ENCODE measurements around the gene PHACTR1. TPM values are rescaled to one million over a fixed set of nuclear protein-coding genes. Genes with fewer than 3 reads are reported as not detected.

Gene PHACTR1
- total RNA-seq, 2 donors from 2014 or later = 2.8 to 6.3 TPM

GRCh38 chr6:12898603-12899002 is 182.0 kb downstream of the PHACTR1 start:
- Mint-ChIP-seq H3K27ac (no peak overlapping the region), H3K4me1 (peaks cover 2% of the 10 kb centered on the region), H3K27me3 (ENCODE audit: insufficient read depth) (peaks cover 7% of the 10 kb centered on the region), H3K4me3 (no peak overlapping the region), H3K36me3 (ENCODE audit: low read depth) (no peaks in the 10 kb centered on the region), H3K9me3 (no peaks in the 10 kb centered on the region)
- no peaks in the 10 kb centered on the region for H3K27me3 ChIP-seq (ENCODE audit: control insufficient read depth, insufficient read depth, low read length, poor library complexity, severe bottlenecking)
- H3K27ac ChIP-seq (ENCODE audit: low read depth, low read length) = no peak overlapping the region
- WGBS, 2 experiments (ENCODE audit: insufficient coverage in 1 of 2, insufficient read length in 1 of 2) = 93 to 95% methylated on average over 9 to 10 of the region's 10 CpGs
- no peak for DNase-seq
- peaks cover 1% of the 10 kb centered on the region for H3K4me1 ChIP-seq (ENCODE audit: control insufficient read depth, insufficient read depth, low read length)
- no peak overlapping the region for H3K4me3 ChIP-seq (ENCODE audit: low read length)
- no peaks in the 10 kb centered on the region for H3K9me3 ChIP-seq (ENCODE audit: control insufficient read depth, low read length)
- TF ChIP-seq, protein P1, sequence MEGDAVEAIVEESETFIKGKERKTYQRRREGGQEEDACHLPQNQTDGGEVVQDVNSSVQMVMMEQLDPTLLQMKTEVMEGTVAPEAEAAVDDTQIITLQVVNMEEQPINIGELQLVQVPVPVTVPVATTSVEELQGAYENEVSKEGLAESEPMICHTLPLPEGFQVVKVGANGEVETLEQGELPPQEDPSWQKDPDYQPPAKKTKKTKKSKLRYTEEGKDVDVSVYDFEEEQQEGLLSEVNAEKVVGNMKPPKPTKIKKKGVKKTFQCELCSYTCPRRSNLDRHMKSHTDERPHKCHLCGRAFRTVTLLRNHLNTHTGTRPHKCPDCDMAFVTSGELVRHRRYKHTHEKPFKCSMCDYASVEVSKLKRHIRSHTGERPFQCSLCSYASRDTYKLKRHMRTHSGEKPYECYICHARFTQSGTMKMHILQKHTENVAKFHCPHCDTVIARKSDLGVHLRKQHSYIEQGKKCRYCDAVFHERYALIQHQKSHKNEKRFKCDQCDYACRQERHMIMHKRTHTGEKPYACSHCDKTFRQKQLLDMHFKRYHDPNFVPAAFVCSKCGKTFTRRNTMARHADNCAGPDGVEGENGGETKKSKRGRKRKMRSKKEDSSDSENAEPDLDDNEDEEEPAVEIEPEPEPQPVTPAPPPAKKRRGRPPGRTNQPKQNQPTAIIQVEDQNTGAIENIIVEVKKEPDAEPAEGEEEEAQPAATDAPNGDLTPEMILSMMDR (conservative IDR thresholded peaks at IDR 0.05) = no peak
- H3K36me3 ChIP-seq (ENCODE audit: control insufficient read depth, insufficient read depth, low read length) = no peaks in the 10 kb centered on the region
- no peak overlapping the region for H3K9ac ChIP-seq (ENCODE audit: extremely low read depth, low read length, poor library complexity, severe bottlenecking)

GRCh38 chr6:12899046-12899833 is 182.7 kb downstream of the PHACTR1 start:
- H3K27me3 Mint-ChIP-seq (ENCODE audit: insufficient read depth) = peaks cover 7% of the 10 kb centered on the region

GRCh38 chr6:12903246-12903645 is 186.7 kb downstream of the PHACTR1 start:
- H3K27ac ChIP-seq (ENCODE audit: low read depth, low read length) = no peak overlapping the region
- H3K36me3 ChIP-seq (ENCODE audit: control insufficient read depth, insufficient read depth, low read length) = no peaks in the 10 kb centered on the region
- Mint-ChIP-seq H3K36me3 (ENCODE audit: low read depth) (no peaks in the 10 kb centered on the region), H3K4me3 (no peak overlapping the region), H3K27ac (no peak overlapping the region), H3K4me1 (no peaks in the 10 kb centered on the region), H3K27me3 (ENCODE audit: insufficient read depth) (peaks cover 4% of the 10 kb centered on the region), H3K9me3 (no peaks in the 10 kb centered on the region)
- WGBS, 2 experiments (ENCODE audit: insufficient coverage in 1 of 2, insufficient read length in 1 of 2) = 78 to 92% methylated on average over 1 of the region's 1 CpG
- TF ChIP-seq, protein P1 (conservative IDR thresholded peaks at IDR 0.05) = no peak
- no peaks in the 10 kb centered on the region for H3K9me3 ChIP-seq (ENCODE audit: control insufficient read depth, low read length)
- no peak overlapping the region for H3K9ac ChIP-seq (ENCODE audit: extremely low read depth, low read length, poor library complexity, severe bottlenecking)
- H3K4me3 ChIP-seq (ENCODE audit: low read length) = no peak overlapping the region
- no peaks in the 10 kb centered on the region for H3K27me3 ChIP-seq (ENCODE audit: control insufficient read depth, insufficient read depth, low read length, poor library complexity, severe bottlenecking)
- no peaks in the 10 kb centered on the region for H3K4me1 ChIP-seq (ENCODE audit: control insufficient read depth, insufficient read depth, low read length)
- no peak for DNase-seq

More at GRCh38 chr6:12899046-12899833, 182.7 kb downstream of the PHACTR1 start:
- Mint-ChIP-seq H3K9me3 (no peaks in the 10 kb centered on the region), H3K4me1 (peaks cover 2% of the 10 kb centered on the region), H3K4me3 (no peak overlapping the region), H3K27ac (no peak overlapping the region), H3K36me3 (ENCODE audit: low read depth) (no peaks in the 10 kb centered on the region)
- WGBS, 2 experiments (ENCODE audit: insufficient coverage in 1 of 2, insufficient read length in 1 of 2) = 84 to 89% methylated on average over 4 of the region's 4 CpGs
- TF ChIP-seq, protein P1 (conservative IDR thresholded peaks at IDR 0.05) = peak; percentile 51
- Histone ChIP-seq H3K27ac (ENCODE audit: low read depth, low read length) (no peak overlapping the region), H3K4me3 (ENCODE audit: low read length) (no peak overlapping the region), H3K9me3 (ENCODE audit: control insufficient read depth, low read length) (no peaks in the 10 kb centered on the region), H3K9ac (ENCODE audit: extremely low read depth, low read length, poor library complexity, severe bottlenecking) (no peak overlapping the region), H3K27me3 (ENCODE audit: control insufficient read depth, insufficient read depth, low read length, poor library complexity, severe bottlenecking) (no peaks in the 10 kb centered on the region), H3K4me1 (ENCODE audit: control insufficient read depth, insufficient read depth, low read length) (no peaks in the 10 kb centered on the region), H3K36me3 (ENCODE audit: control insufficient read depth, insufficient read depth, low read length) (no peaks in the 10 kb centered on the region)
- DNase-seq = no peak
